Measurements from ENCODE around the gene DHRS2. TPM values are rescaled to one million over a fixed set of nuclear protein-coding genes. Genes with fewer than 3 reads are reported as not detected.
A peak's percentile ranks its signal among the peaks of the same experiment; 100 is the strongest.
"Not testable (repeated sequence)": the region's sequence is repeated elsewhere in the genome, so short reads cannot be mapped to it uniquely, and the experiment has no call there.

Gene DHRS2
- total RNA-seq, 6 experiments from 2014 or later, result 0.53 to 12.3 (median 4.2) TPM

DNA sequence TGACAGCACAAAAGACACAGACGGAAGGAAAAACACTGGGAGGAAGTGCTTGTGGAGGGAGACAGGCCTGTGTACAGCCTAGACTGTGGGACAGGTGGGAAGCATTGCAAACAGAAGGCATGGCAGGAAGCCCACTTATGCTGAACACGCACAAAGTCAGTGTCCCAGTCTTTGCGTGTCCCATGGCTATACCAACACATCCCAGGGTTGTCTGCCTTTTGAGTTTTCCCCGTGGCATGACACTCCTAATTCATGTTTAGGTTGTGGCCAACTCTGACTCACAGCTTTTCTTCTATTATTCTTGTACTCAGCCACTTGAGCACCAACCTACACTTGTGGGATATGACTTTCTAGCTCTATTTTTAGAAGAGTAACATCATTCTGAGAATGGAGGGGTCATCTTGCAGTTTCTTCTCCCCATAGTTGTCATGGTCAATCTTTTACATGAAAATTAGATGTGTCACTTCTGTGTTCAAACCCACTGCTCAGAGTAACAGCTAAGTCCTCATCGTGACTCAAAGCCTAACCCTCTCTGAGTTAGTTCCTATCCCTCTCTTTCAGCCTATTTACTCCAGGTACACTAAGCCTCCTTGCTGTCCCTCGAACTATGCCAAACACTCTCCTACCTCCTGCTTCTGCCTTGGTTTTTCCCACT lies 30.1 kb upstream of the DHRS2 start:
- H3K36me3 ChIP-seq, result no peaks in the 10 kb centered on the region
- H3K4me1 ChIP-seq, result peaks cover 0 to 34% (median 16%) of the 10 kb centered on the region in 4 donors
- H3K4me3 ChIP-seq, result no peak overlapping the region
- no peaks in the 10 kb centered on the region for H3K9me3 ChIP-seq
- no peak for ATAC-seq
- no peak overlapping the region for H3K27ac ChIP-seq
- 76% methylated on average over 6 of the region's 6 CpGs for WGBS (ENCODE audit: insufficient coverage, low coverage, low lambda C conversion rate, missing lambda C conversion rate)
- DNase-seq, result no peak
- TF ChIP-seq CTCF (IDR thresholded peaks at IDR 0.05) (no peak), POLR2A (IDR thresholded peaks at IDR 0.05) (no peak)
- intact Hi-C loops (cut with DNase I), result no loop called here
- H3K27me3 ChIP-seq, result no peaks in the 10 kb centered on the region

- WGBS (ENCODE audit: insufficient coverage, low coverage, low lambda C conversion rate, missing lambda C conversion rate), result 20% methylated on average over 1 of the region's 1 CpG
These were observed 27.7 kb upstream of the DHRS2 start for GRCh38 chr14:23608454-23608853.

DNA sequence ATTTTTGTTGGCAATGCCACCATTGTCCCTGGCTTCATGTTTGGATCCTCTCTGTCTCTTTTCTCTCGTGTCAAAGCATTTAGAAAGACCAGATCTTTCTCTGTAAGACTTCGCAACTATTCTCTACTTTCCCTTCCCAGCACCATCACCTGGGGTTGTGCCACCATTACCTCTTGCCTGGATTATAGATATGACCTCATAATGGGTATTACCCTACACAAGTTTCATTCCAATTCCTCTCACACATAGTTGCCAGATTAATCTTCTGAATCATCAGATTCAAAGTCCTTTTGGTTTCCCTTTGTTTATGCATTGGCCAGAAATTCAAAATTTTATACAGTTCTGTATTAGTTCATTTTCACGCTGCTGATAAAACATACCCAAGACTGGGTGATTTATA lies 27.2 kb upstream of the DHRS2 start:
- DNase-seq, result no peak
- TF ChIP-seq POLR2A (IDR thresholded peaks at IDR 0.05) (no peak), CTCF (IDR thresholded peaks at IDR 0.05) (no peak)
- ATAC-seq, result peak in 1 of 4 donors; percentile 40
- H3K27ac ChIP-seq, result peak overlapping the region in 2 of 3 donors; percentile 68 to 97
- 81% methylated on average over 3 of the region's 3 CpGs for WGBS (ENCODE audit: insufficient coverage, low coverage, low lambda C conversion rate, missing lambda C conversion rate)
- H3K4me3 ChIP-seq, result no peak overlapping the region
- no peaks in the 10 kb centered on the region for H3K9me3 ChIP-seq
- H3K4me1 ChIP-seq, result peaks cover 0 to 59% (median 27%) of the 10 kb centered on the region in 4 donors
- no peaks in the 10 kb centered on the region for H3K27me3 ChIP-seq
- H3K36me3 ChIP-seq, result no peaks in the 10 kb centered on the region
- intact Hi-C loops (cut with DNase I), result no loop called here

More at GRCh38 chr14:23608454-23608853, 27.7 kb upstream of the DHRS2 start:
- TF ChIP-seq POLR2A (IDR thresholded peaks at IDR 0.05), result no peak
- TF ChIP-seq CTCF (IDR thresholded peaks at IDR 0.05), result no peak
- Histone ChIP-seq H3K27ac (peak overlapping the region in 2 of 3 donors; percentile 68 to 97), H3K4me1 (peaks cover 0 to 55% (median 27%) of the 10 kb centered on the region in 4 donors), H3K27me3 (no peaks in the 10 kb centered on the region), H3K4me3 (no peak overlapping the region), H3K36me3 (no peaks in the 10 kb centered on the region), H3K9me3 (no peaks in the 10 kb centered on the region)
- intact Hi-C loops (cut with DNase I), result no loop called here
- peak; percentile 38 to 90 (median 89) for DNase-seq
- ATAC-seq, result peak; percentile 13 to 68 (median 54)

GRCh38 chr14:23609411-23610089 lies 26.6 kb upstream of the DHRS2 start:
- whole genome bisulfite sequencing (ENCODE audit: insufficient coverage, low coverage, low lambda C conversion rate, missing lambda C conversion rate), result 34% methylated on average over 7 of the region's 7 CpGs
- H3K27me3 ChIP-seq; H3K36me3 ChIP-seq; H3K4me3 ChIP-seq; intact Hi-C loops (cut with DNase I); H3K9me3 ChIP-seq: not testable (repeated sequence)
- Histone ChIP-seq H3K4me1 (peaks cover 0 to 65% (median 30%) of the 10 kb centered on the region in 4 donors), H3K27ac (peak overlapping the region; percentile 9 to 97 (median 68))
- peak in 1 of 3 donors; percentile 70 for DNase-seq
- ATAC-seq, result peak; percentile 50 to 69 (median 54)

Measured in right lobe of liver (tissue), 6 donors.